ENCODE measurements around the gene FAU. TPM values are rescaled to one million over a fixed set of nuclear protein-coding genes. Genes with fewer than 3 reads are reported as not detected.

The FAU gene
- total RNA-seq, 1 donor from 2014 or later: 734 TPM

GRCh38 chr11:65132238-65132987 is 10.5 kb upstream of the FAU start:
- peaks cover 5% of the 10 kb centered on the region for H3K36me3 Mint-ChIP-seq (ENCODE audit: unreplicated experiment)
- peaks cover 24% of the 10 kb centered on the region for H3K4me1 Mint-ChIP-seq (ENCODE audit: unreplicated experiment)
- H3K27ac Mint-ChIP-seq (ENCODE audit: unreplicated experiment): peak overlapping the region; percentile 100
- peak overlapping the region; percentile 97 for H3K4me3 Mint-ChIP-seq (ENCODE audit: unreplicated experiment)
- TF ChIP-seq CTCF (IDR thresholded peaks at IDR 0.05): no peak
- H3K27me3 Mint-ChIP-seq (ENCODE audit: unreplicated experiment): no peaks in the 10 kb centered on the region
- no peak for DNase-seq (ENCODE audit: extremely low spot score, unreplicated experiment)
- no peaks in the 10 kb centered on the region for H3K9me3 Mint-ChIP-seq (ENCODE audit: unreplicated experiment)

- no peak overlapping the region for H3K4me3 Mint-ChIP-seq (ENCODE audit: unreplicated experiment)
- no peak overlapping the region for H3K27ac Mint-ChIP-seq (ENCODE audit: unreplicated experiment)
- no peaks in the 10 kb centered on the region for H3K27me3 Mint-ChIP-seq (ENCODE audit: unreplicated experiment)
- no peak for TF ChIP-seq CTCF (IDR thresholded peaks at IDR 0.05)
- peaks cover 24% of the 10 kb centered on the region for H3K4me1 Mint-ChIP-seq (ENCODE audit: unreplicated experiment)
- H3K9me3 Mint-ChIP-seq (ENCODE audit: unreplicated experiment): no peaks in the 10 kb centered on the region
- DNase-seq (ENCODE audit: extremely low spot score, unreplicated experiment): no peak
- H3K36me3 Mint-ChIP-seq (ENCODE audit: unreplicated experiment): peaks cover 7% of the 10 kb centered on the region
These were observed 9.9 kb upstream of the FAU start for GRCh38 chr11:65131895-65132237.

- no peaks in the 10 kb centered on the region for H3K9me3 Mint-ChIP-seq (ENCODE audit: unreplicated experiment)
- H3K27ac Mint-ChIP-seq (ENCODE audit: unreplicated experiment): no peak overlapping the region
- TF ChIP-seq CTCF (IDR thresholded peaks at IDR 0.05): no peak
- H3K36me3 Mint-ChIP-seq (ENCODE audit: unreplicated experiment): peaks cover 11% of the 10 kb centered on the region
- H3K4me1 Mint-ChIP-seq (ENCODE audit: unreplicated experiment): peaks cover 24% of the 10 kb centered on the region
- no peak for DNase-seq (ENCODE audit: extremely low spot score, unreplicated experiment)
- no peaks in the 10 kb centered on the region for H3K27me3 Mint-ChIP-seq (ENCODE audit: unreplicated experiment)
- no peak overlapping the region for H3K4me3 Mint-ChIP-seq (ENCODE audit: unreplicated experiment)
These were observed 9.5 kb upstream of the FAU start for GRCh38 chr11:65131417-65131776.

GRCh38 chr11:65130631-65131416 is 8.9 kb upstream of the FAU start:
- peaks cover 12% of the 10 kb centered on the region for H3K36me3 Mint-ChIP-seq (ENCODE audit: unreplicated experiment)
- no peaks in the 10 kb centered on the region for H3K9me3 Mint-ChIP-seq (ENCODE audit: unreplicated experiment)
- no peaks in the 10 kb centered on the region for H3K27me3 Mint-ChIP-seq (ENCODE audit: unreplicated experiment)
- DNase-seq (ENCODE audit: extremely low spot score, unreplicated experiment): peak; percentile 84
- H3K4me1 Mint-ChIP-seq (ENCODE audit: unreplicated experiment): peaks cover 19% of the 10 kb centered on the region
- no peak overlapping the region for H3K4me3 Mint-ChIP-seq (ENCODE audit: unreplicated experiment)
- TF ChIP-seq CTCF (IDR thresholded peaks at IDR 0.05): no peak
- H3K27ac Mint-ChIP-seq (ENCODE audit: unreplicated experiment): no peak overlapping the region

Measured in osteocyte (in vitro differentiated cells).